SK-N-SH (cell line): ENCODE results near the gene UNC13D. TPM values are rescaled to one million over a fixed set of nuclear protein-coding genes. Genes with fewer than 3 reads are reported as not detected.

Source experiments
- EP300 ChIP-seq, 2 experiments: IDR thresholded peaks; 2 replicates each; pipeline versions ENCODE4 v1.4.0 to v1.6.1; 2012; ENCODE audit warnings: borderline replicate concordance in 1 of 2, low read depth in 1 of 2, low read length in 1 of 2
- EZH2phosphoT487 ChIP-seq: fragments of 200-600 bp; sonication (generic); IDR thresholded peaks from 2 replicates; pipeline ENCODE4 v1.6.1; 2017; ENCODE audit warnings: low read depth, mixed run types, mild to moderate bottlenecking, antibody characterized with exemption, moderate library complexity, borderline replicate concordance
- FOXJ3 ChIP-seq: sonication (generic); formaldehyde crosslinking; IDR thresholded peaks from 2 replicates; pipeline ENCODE4 v1.5.1; 2020; ENCODE audit warnings: mild to moderate bottlenecking, missing genetic modification reagents
- FOXM1 ChIP-seq: IDR thresholded peaks from 2 replicates; pipeline ENCODE4 v1.4.0; 2012; ENCODE audit warnings: low read depth, mild to moderate bottlenecking
- MXI1 ChIP-seq: IDR thresholded peaks from 2 replicates; pipeline ENCODE4 v1.6.1; 2012; ENCODE audit warnings: mild to moderate bottlenecking, low read depth, low read length, improper control_type of control experiment
- POLR2AphosphoS5 ChIP-seq: IDR thresholded peaks from 2 replicates; pipeline ENCODE4 v1.6.1; 2012; ENCODE audit warnings: low read depth, low read length
- RAD21 ChIP-seq: IDR thresholded peaks from 2 replicates; pipeline ENCODE4 v1.6.1; 2012; ENCODE audit warnings: mild to moderate bottlenecking, low read length
- RCOR1 ChIP-seq: fragments of 150-350 bp; IDR thresholded peaks from 2 replicates; pipeline ENCODE4 v1.6.1; 2017; ENCODE audit warnings: antibody characterized with exemption, low read length
- SIN3A ChIP-seq: IDR thresholded peaks from 2 replicates; pipeline ENCODE4 v1.6.1; 2012; ENCODE audit warnings: low read depth, mild to moderate bottlenecking, low read length, moderate library complexity, borderline replicate concordance
- TAF1 ChIP-seq: IDR thresholded peaks from 2 replicates; pipeline ENCODE4 v1.6.1; 2012; ENCODE audit warnings: low read depth, mild to moderate bottlenecking, low read length, moderate library complexity, borderline replicate concordance
- TCF12 ChIP-seq: IDR thresholded peaks from 2 replicates; pipeline ENCODE4 v1.4.0; 2012
- TEAD4 ChIP-seq: IDR thresholded peaks from 2 replicates; pipeline ENCODE4 v1.4.0; 2012; ENCODE audit warnings: mild to moderate bottlenecking, borderline replicate concordance; ENCODE audit not compliant: insufficient read depth
- YY1 ChIP-seq: IDR thresholded peaks from 2 replicates; pipeline ENCODE4 v1.4.0; 2012; ENCODE audit warnings: low read depth, mild to moderate bottlenecking
- polyA plus RNA-seq, 3 experiments: library from polyadenylated mRNA; depleted of rRNA; stranded (reverse); fragments of >200 nt; gene quantifications; 2 replicates each; pipeline ENCODE4 v1.2.3, GENCODE V29; 2012
- TF ChIP-seq, protein P1 (sequence below): IDR thresholded peaks from 2 replicates; pipeline ENCODE4 v1.4.0; 2012; ENCODE audit warnings: low read depth
- TF ChIP-seq, protein P2 (sequence below): fragments of 150-350 bp; IDR thresholded peaks from 2 replicates; pipeline ENCODE4 v1.6.1; 2016; ENCODE audit warnings: mild to moderate bottlenecking, low read depth, low read length
- TF ChIP-seq, protein P3 (sequence below): IDR thresholded peaks from 2 replicates; pipeline ENCODE4 v1.4.0; 2012; ENCODE audit warnings: low read depth, borderline replicate concordance

UNC13D gene
- polyA plus RNA-seq, 1 of the 3 experiments (the other 2 are of a cell fraction), result 0.99 TPM

DNA sequence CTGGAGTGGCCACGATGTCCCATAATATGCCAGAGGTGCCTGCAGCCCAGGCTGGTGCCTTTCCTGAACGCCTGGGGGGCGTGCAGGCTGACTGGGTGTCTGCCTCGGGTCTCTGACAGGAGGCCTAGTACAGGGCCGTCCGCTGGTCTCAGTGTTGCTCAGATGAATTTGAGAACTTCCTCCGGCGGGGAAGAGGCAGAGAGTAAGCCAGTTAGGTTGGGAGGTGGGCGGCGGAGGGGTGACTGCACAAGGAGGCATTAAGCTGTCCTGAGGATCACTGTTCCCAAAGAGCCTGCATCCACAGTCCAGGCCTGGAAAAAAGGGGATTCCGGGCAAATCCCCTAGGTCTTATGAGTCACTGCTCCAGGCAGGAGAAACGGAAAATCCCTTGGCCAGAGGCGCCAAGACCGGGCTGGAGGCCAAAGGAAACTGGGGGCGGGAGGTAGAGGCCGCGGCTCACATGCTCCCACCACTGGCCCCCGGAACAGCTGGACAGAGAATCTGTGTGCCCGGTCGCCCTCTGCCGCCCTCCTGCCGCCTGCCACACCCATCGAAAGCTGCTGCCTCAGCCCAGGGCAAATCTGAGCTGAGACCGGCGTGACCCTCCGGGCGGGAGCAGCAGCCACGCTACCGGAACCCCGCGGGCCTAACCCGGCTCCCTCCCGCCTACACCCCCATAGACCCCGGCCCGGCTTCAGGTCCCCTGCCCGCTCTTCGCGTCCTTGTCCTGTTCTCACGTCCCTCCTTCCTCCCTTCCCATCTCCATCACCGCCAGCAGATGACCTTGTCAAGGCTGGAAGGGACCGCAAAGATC lies 32.9 kb upstream of the UNC13D start (continued):
- no peak for TF ChIP-seq FOXJ3 (CRISPR knock-in tag)
- no peak for TF ChIP-seq TAF1
- peak; percentile 81 for TF ChIP-seq TEAD4
- TF ChIP-seq, protein P1, sequence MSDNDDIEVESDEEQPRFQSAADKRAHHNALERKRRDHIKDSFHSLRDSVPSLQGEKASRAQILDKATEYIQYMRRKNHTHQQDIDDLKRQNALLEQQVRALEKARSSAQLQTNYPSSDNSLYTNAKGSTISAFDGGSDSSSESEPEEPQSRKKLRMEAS, result peak; percentile 73; the same call in 1 of the 2 replicates
- TF ChIP-seq, protein P2, sequence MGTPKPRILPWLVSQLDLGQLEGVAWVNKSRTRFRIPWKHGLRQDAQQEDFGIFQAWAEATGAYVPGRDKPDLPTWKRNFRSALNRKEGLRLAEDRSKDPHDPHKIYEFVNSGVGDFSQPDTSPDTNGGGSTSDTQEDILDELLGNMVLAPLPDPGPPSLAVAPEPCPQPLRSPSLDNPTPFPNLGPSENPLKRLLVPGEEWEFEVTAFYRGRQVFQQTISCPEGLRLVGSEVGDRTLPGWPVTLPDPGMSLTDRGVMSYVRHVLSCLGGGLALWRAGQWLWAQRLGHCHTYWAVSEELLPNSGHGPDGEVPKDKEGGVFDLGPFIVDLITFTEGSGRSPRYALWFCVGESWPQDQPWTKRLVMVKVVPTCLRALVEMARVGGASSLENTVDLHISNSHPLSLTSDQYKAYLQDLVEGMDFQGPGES, result no peak
- TF ChIP-seq, protein P3, sequence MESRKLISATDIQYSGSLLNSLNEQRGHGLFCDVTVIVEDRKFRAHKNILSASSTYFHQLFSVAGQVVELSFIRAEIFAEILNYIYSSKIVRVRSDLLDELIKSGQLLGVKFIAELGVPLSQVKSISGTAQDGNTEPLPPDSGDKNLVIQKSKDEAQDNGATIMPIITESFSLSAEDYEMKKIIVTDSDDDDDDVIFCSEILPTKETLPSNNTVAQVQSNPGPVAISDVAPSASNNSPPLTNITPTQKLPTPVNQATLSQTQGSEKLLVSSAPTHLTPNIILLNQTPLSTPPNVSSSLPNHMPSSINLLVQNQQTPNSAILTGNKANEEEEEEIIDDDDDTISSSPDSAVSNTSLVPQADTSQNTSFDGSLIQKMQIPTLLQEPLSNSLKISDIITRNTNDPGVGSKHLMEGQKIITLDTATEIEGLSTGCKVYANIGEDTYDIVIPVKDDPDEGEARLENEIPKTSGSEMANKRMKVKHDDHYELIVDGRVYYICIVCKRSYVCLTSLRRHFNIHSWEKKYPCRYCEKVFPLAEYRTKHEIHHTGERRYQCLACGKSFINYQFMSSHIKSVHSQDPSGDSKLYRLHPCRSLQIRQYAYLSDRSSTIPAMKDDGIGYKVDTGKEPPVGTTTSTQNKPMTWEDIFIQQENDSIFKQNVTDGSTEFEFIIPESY, result peak; percentile 72
- no peak for TF ChIP-seq YY1
- no peak for TF ChIP-seq MXI1
- TF ChIP-seq FOXM1, result no peak
- no peak for TF ChIP-seq RAD21
- TF ChIP-seq EZH2phosphoT487, result no peak
- peak; percentile 85 for TF ChIP-seq TCF12
- peak; percentile 55; the same call in 1 of the 2 replicates for TF ChIP-seq SIN3A
- no peak for TF ChIP-seq RCOR1
- peak in 1 of 2 experiments; percentile 89; a peak in 1 of 4 replicates for TF ChIP-seq EP300 (IDR thresholded peaks at IDR 0.05; ENCODE audit: borderline replicate concordance in 1 of 2, low read depth in 1 of 2, low read length in 1 of 2)
- peak; percentile 80; the same call in 1 of the 2 replicates for TF ChIP-seq POLR2AphosphoS5
